H1 (cell line): ENCODE measurements around the gene TMTC2. TPM values are rescaled to one million over a fixed set of nuclear protein-coding genes. Genes with fewer than 3 reads are reported as not detected.

Source experiments
- CTCF ChIA-PET: fragments of 300-600 bp; sonication (Branson Sonifier 250); formaldehyde crosslinking; loops from one replicate; lab custom pipeline; 2021; ENCODE audit not compliant: partially characterized antibody; lab: Charles Lee
- POLR2A ChIA-PET: fragments of 300-600 bp; sonication (Branson Sonifier 250); formaldehyde crosslinking; loops from one replicate; lab custom pipeline; 2021; ENCODE audit warnings: inconsistent platforms; ENCODE audit not compliant: partially characterized antibody; lab: Charles Lee
- DNase-seq, 2 experiments: peaks; one replicate each; pipeline versions ENCODE4 v3.0.0 to v3.0.0-alpha.2; 2010 to 2022; ENCODE audit warnings: low spot score in 2 of 2, low read depth in 1 of 2, mixed read lengths in 1 of 2
- FAIRE-seq: peaks from 2 replicates; lab custom pipeline; 2011; peaks lifted over from hg19 to GRCh38; lab: Jason Lieb, UNC
- H2AFZ ChIP-seq: 2 replicates; pipeline ENCODE4 v1.8.1; 2012; ENCODE audit warnings: low read length, inconsistent platforms
- H2AK5ac ChIP-seq: 2 replicates; pipeline ENCODE4 v1.6.1; 2013; ENCODE audit warnings: low read depth, low read length
- H2BK120ac ChIP-seq: replicated peaks from 2 replicates; pipeline ENCODE3; 2013; ENCODE audit warnings: low read depth, low read length, inconsistent platforms
- H2BK12ac ChIP-seq: 2 replicates; pipeline ENCODE4 v1.6.1; 2013; ENCODE audit warnings: low read depth, low read length
- H2BK15ac ChIP-seq: 2 replicates; pipeline ENCODE4 v1.6.1; 2013; ENCODE audit warnings: low read length
- H2BK20ac ChIP-seq: 2 replicates; pipeline ENCODE4 v1.6.1; 2013; ENCODE audit warnings: low read length
- H2BK5ac ChIP-seq: 2 replicates; pipeline ENCODE4 v1.6.1; 2013; ENCODE audit warnings: low read depth, low read length
- H3K14ac ChIP-seq: 2 replicates; pipeline ENCODE4 v1.6.1; 2013; ENCODE audit warnings: inconsistent platforms; ENCODE audit not compliant: insufficient read length
- H3K18ac ChIP-seq: 2 replicates; pipeline ENCODE4 v1.6.1; 2013; ENCODE audit warnings: low read length; ENCODE audit errors: extremely low read depth
- H3K23ac ChIP-seq: 2 replicates; pipeline ENCODE4 v1.6.1; 2013; ENCODE audit warnings: inconsistent platforms; ENCODE audit not compliant: insufficient read length
- H3K23me2 ChIP-seq: 2 replicates; pipeline ENCODE4 v1.6.1; 2013; ENCODE audit warnings: low read depth, low read length
- H3K27ac ChIP-seq: 2 replicates; pipeline ENCODE4 v1.6.1; 2011; ENCODE audit warnings: low read depth, low read length, inconsistent platforms
- H3K27me3 ChIP-seq, 4 experiments: replicated peaks in 1 of 4; 1 replicate in 1 of 4; 2 replicates in 3 of 4; pipeline versions ENCODE4 v1.6.1 to v1.8.1; 2011 to 2013; ENCODE audit warnings: low read length in 3 of 4, mild to moderate bottlenecking in 3 of 4, inconsistent platforms in 2 of 4, mixed read lengths in 2 of 4, moderate library complexity in 1 of 4; ENCODE audit not compliant: control insufficient read depth in 3 of 4, insufficient read depth in 3 of 4; ENCODE audit errors: extremely low read depth in 1 of 4
- H3K36me3 ChIP-seq, 4 experiments: 2 replicates each; pipeline versions ENCODE4 v1.6.1 to v1.8.1; 2011 to 2013; ENCODE audit warnings: mild to moderate bottlenecking in 4 of 4, low read length in 3 of 4, moderate library complexity in 2 of 4, control low read depth in 1 of 4, inconsistent platforms in 1 of 4; ENCODE audit not compliant: insufficient read depth in 4 of 4, control insufficient read depth in 2 of 4
- H3K4ac ChIP-seq: replicated peaks from 2 replicates; pipeline ENCODE3; 2013; ENCODE audit warnings: low read length, low read depth, mixed read lengths, inconsistent platforms; ENCODE audit not compliant: insufficient read length
- H3K4me1 ChIP-seq, 4 experiments: replicated peaks in 1 of 4; 1 replicate in 1 of 4; 2 replicates in 3 of 4; pipeline versions ENCODE4 v1.6.1 to v1.8.1; 2011 to 2013; ENCODE audit warnings: low read length in 3 of 4, inconsistent platforms in 2 of 4, mixed read lengths in 1 of 4; ENCODE audit not compliant: insufficient read depth in 4 of 4, control insufficient read depth in 3 of 4
- H3K4me2 ChIP-seq, 2 experiments: 2 replicates each; pipeline versions ENCODE4 v1.6.1 to v1.8.1; 2011 to 2013; ENCODE audit warnings: low read depth in 2 of 2, low read length in 2 of 2, control low read depth in 1 of 2, inconsistent platforms in 1 of 2, mild to moderate bottlenecking in 1 of 2; ENCODE audit not compliant: insufficient read depth in 1 of 2
- H3K4me3 ChIP-seq, 4 experiments: fragments of 200-600, 300-600 bp in 1 of 4; sonication (generic), shearing (Covaris generic), sonication (Bioruptor Twin) in 1 of 4; 2 replicates each; pipeline versions ENCODE4 v1.5.1 to v1.8.1; 2011 to 2016; ENCODE audit warnings: low read length in 4 of 4, low read depth in 3 of 4, control low read depth in 2 of 4, inconsistent platforms in 2 of 4, mild to moderate bottlenecking in 2 of 4, mixed read lengths in 1 of 4, moderate library complexity in 1 of 4; ENCODE audit not compliant: insufficient read depth in 2 of 4; ENCODE audit errors: extremely low read depth in 1 of 4
- H3K56ac ChIP-seq: replicated peaks from 2 replicates; pipeline ENCODE3; 2013; ENCODE audit warnings: low read depth, mild to moderate bottlenecking, mixed read lengths, low read length, inconsistent platforms; ENCODE audit not compliant: insufficient read length
- H3K79me1 ChIP-seq: 2 replicates; pipeline ENCODE4 v1.6.1; 2013; ENCODE audit warnings: low read depth, low read length, control low read depth
- H3K79me2 ChIP-seq, 2 experiments: 2 replicates each; pipeline versions ENCODE4 v1.6.1 to v1.8.1; 2012 to 2013; ENCODE audit warnings: low read length in 2 of 2, mild to moderate bottlenecking in 2 of 2, inconsistent platforms in 1 of 2; ENCODE audit not compliant: insufficient read depth in 2 of 2, control insufficient read depth in 1 of 2
- H3K9ac ChIP-seq, 4 experiments: replicated peaks in 1 of 4; 1 replicate in 1 of 4; 2 replicates in 3 of 4; pipeline versions ENCODE4 v1.6.1 to v1.8.1; 2011 to 2013; ENCODE audit warnings: low read depth in 3 of 4, low read length in 3 of 4, control low read depth in 2 of 4, mild to moderate bottlenecking in 2 of 4, moderate library complexity in 2 of 4, inconsistent platforms in 1 of 4; ENCODE audit errors: extremely low read depth in 1 of 4
- H3K9me3 ChIP-seq, 2 experiments: 2 replicates each; pipeline versions ENCODE4 v1.6.1 to v1.8.1; 2012 to 2013; ENCODE audit warnings: mild to moderate bottlenecking in 2 of 2, moderate library complexity in 2 of 2, control low read depth in 1 of 2, inconsistent platforms in 1 of 2, low read depth in 1 of 2, low read length in 1 of 2, mixed read lengths in 1 of 2; ENCODE audit not compliant: insufficient read depth in 2 of 2
- H4K20me1 ChIP-seq, 2 experiments: replicated peaks in 1 of 2; 2 replicates each; pipeline versions ENCODE3 to v1.8.1; 2011 to 2013; ENCODE audit warnings: inconsistent platforms in 2 of 2, low read length in 2 of 2, mild to moderate bottlenecking in 1 of 2; ENCODE audit not compliant: insufficient read depth in 2 of 2, control insufficient read depth in 1 of 2
- H4K5ac ChIP-seq: 2 replicates; pipeline ENCODE4 v1.6.1; 2013; ENCODE audit warnings: low read length, low read depth, mixed read lengths, inconsistent platforms; ENCODE audit not compliant: insufficient read length
- H4K8ac ChIP-seq: 2 replicates; pipeline ENCODE4 v1.8.0; 2013; ENCODE audit warnings: mild to moderate bottlenecking, moderate library complexity, low read length, inconsistent platforms; ENCODE audit not compliant: insufficient read depth; ENCODE audit errors: extremely low read depth
- H4K91ac ChIP-seq: replicated peaks from 2 replicates; pipeline ENCODE3; 2013; ENCODE audit warnings: low read length, mixed read lengths, inconsistent platforms; ENCODE audit not compliant: insufficient read length
- BACH1 ChIP-seq: IDR thresholded peaks from 2 replicates; pipeline ENCODE4 v1.6.1; 2012; ENCODE audit warnings: low read length, improper control_type of control experiment
- FOSL1 ChIP-seq: IDR thresholded peaks from 2 replicates; pipeline ENCODE4 v1.6.1; 2011; ENCODE audit warnings: mild to moderate bottlenecking, low read depth, low read length, moderate library complexity; ENCODE audit not compliant: insufficient read depth
- KDM5A ChIP-seq: fragments of 200-600 bp; IDR thresholded peaks from 2 replicates; pipeline ENCODE4 v1.7.1; 2012; ENCODE audit warnings: mild to moderate bottlenecking, low read length, inconsistent platforms, mixed read lengths
- WGBS, 2 experiments: shearing (Covaris generic) in 1 of 2; methylation state at CpG; one replicate each; pipeline versions ENCODE4 v1.1.6 to v1.1.7; 2013 to 2015; ENCODE audit warnings: low lambda C conversion rate in 2 of 2, mixed read lengths in 2 of 2, inconsistent platforms in 1 of 2, low coverage in 1 of 2, missing lambda C conversion rate in 1 of 2; ENCODE audit not compliant: insufficient replicate concordance in 2 of 2, insufficient coverage in 1 of 2, insufficient read length in 1 of 2; ENCODE audit errors: extremely low coverage in 1 of 2, missing lambda C conversion rate in 1 of 2; 5-methylcytosine and 5-hydroxymethylcytosine counted together
- polyA plus RNA-seq, 7 experiments: library from polyadenylated mRNA; depleted of rRNA in 3 of 7; stranded (reverse) in 5 of 7; unstranded in 2 of 7; fragments of >200 nt in 5 of 7; fragments of 200-250 nt in 2 of 7; gene quantifications; 1 replicate in 5 of 7; 2 replicates in 1 of 7; 4 replicates in 1 of 7; pipeline versions ENCODE4 v1.2.1 to v1.2.3, GENCODE V29; 2011 to 2013; ENCODE audit warnings: missing spikeins in 2 of 7, mixed read lengths in 2 of 7
- total RNA-seq: library from RNA; stranded (reverse); fragmentation: NEBNext Ultra II Directional; extraction: Animal tissue kit (Norgen Biotek cat#: 25700); gene quantifications from 2 replicates; pipeline ENCODE4 v1.2.1, GENCODE V29; 2021

Gene TMTC2
- total and polyA plus RNA-seq, 2 of the 8 experiments (the other 6 are each of a cell fraction or from before 2014, with no cell fraction given) = 2.3 to 3.9 TPM

GRCh38 chr12:82880442-82880901, 193.8 kb downstream of the TMTC2 start:
- ChIA-PET POLR2A (no interaction called here), CTCF (no interaction called here)
- Histone ChIP-seq H3K27ac (no peak overlapping the region), H4K91ac (no peak overlapping the region), H2BK12ac (no peak overlapping the region), H3K56ac (no peak overlapping the region), H3K4me3 (no peak overlapping the region), H4K8ac (no peak overlapping the region), H3K23ac (no peak overlapping the region), H3K23me2 (no peaks in the 10 kb centered on the region; the same call in 1 of the 2 replicates), H3K79me1 (no peaks in the 10 kb centered on the region), H3K14ac (no peak overlapping the region), H3K9me3 (no peaks in the 10 kb centered on the region), H4K20me1 (no peaks in the 10 kb centered on the region), H2BK15ac (no peak overlapping the region), H2BK5ac (no peak overlapping the region), H4K5ac (no peak overlapping the region), H3K18ac (no peak overlapping the region), H2BK20ac (no peak overlapping the region), H3K4me2 (no peak overlapping the region), H3K4ac (no peak overlapping the region), H3K4me1 (no peaks in the 10 kb centered on the region), H3K79me2 (no peaks in the 10 kb centered on the region), H2AK5ac (no peak overlapping the region), H3K27me3 (no peaks in the 10 kb centered on the region), H2BK120ac (no peak overlapping the region), H3K36me3 (no peaks in the 10 kb centered on the region), H2AFZ (no peak overlapping the region), H3K9ac (no peak overlapping the region)
- DNase-seq (no peak), FAIRE-seq (no peak)
- TF ChIP-seq KDM5A (no peak), BACH1 (no peak), FOSL1 (no peak)
- WGBS, 2 experiments = 80% methylated on average over 5 of the region's 5 CpGs; no CpG with 5 or more reads in 1 of the 2 experiments
